IMR-90 (cell line): ENCODE measurements around the gene AK3. TPM values are rescaled to one million over a fixed set of nuclear protein-coding genes. Genes with fewer than 3 reads are reported as not detected.
"Not testable (repeated sequence)": the region's sequence is repeated elsewhere in the genome, so short reads cannot be mapped to it uniquely, and the experiment has no call there.

Experiments
- ATAC-seq: fragments of 200-7000 bp; cut with Tn5 transposase; 2 replicates; pipeline ENCODE4 v1.9.1; 2020; ENCODE audit warnings: low read depth, mild to moderate bottlenecking, moderate library complexity
- BruUV-seq: library from RNA; stranded (reverse); fragments of 400-500 nt; replicated peaks from 2 replicates; lab custom pipeline; 2021; lab: Mats Ljungman, UMichigan
- CTCF ChIA-PET: fragments of 300-600 bp; formaldehyde crosslinking; extraction: SDS; loops from one replicate; lab custom pipeline; 2021; ENCODE audit warnings: antibody characterized with exemption; lab: Yijun Ruan, JAX
- POLR2A ChIA-PET: fragments of 300-600 bp; sonication (Branson Sonifier 250); formaldehyde crosslinking; loops from one replicate; lab custom pipeline; 2022; ENCODE audit warnings: antibody characterized with exemption; ENCODE audit not compliant: unreplicated experiment; lab: Charles Lee
- DNase-seq: peaks from one replicate; pipeline ENCODE4 v3.0.0; 2013
- H2AFZ ChIP-seq: replicated peaks from 2 replicates; pipeline ENCODE3; 2013; ENCODE audit warnings: low read length, mild to moderate bottlenecking; ENCODE audit not compliant: poor library complexity
- H2AK5ac ChIP-seq: 2 replicates; pipeline ENCODE4 v1.6.1; 2013; ENCODE audit warnings: low read depth, low read length, inconsistent platforms
- H2AK9ac ChIP-seq: replicated peaks from 2 replicates; pipeline ENCODE3; 2013; ENCODE audit warnings: mild to moderate bottlenecking, low read depth, low read length, moderate library complexity; ENCODE audit not compliant: poor library complexity
- H2BK120ac ChIP-seq: 2 replicates; pipeline ENCODE4 v1.6.1; 2013; ENCODE audit warnings: low read depth, low read length, inconsistent platforms
- H2BK15ac ChIP-seq: 3 replicates; pipeline ENCODE4 v1.6.1; 2013; ENCODE audit warnings: low read depth, low read length, inconsistent platforms
- H2BK20ac ChIP-seq: 2 replicates; pipeline ENCODE4 v1.6.1; 2013; ENCODE audit warnings: low read depth, mild to moderate bottlenecking, inconsistent platforms, low read length, moderate library complexity
- H2BK5ac ChIP-seq: 2 replicates; pipeline ENCODE4 v1.6.1; 2013; ENCODE audit warnings: mild to moderate bottlenecking, low read depth, low read length, inconsistent platforms; ENCODE audit not compliant: poor library complexity, severe bottlenecking
- H3K14ac ChIP-seq: replicated peaks from 2 replicates; pipeline ENCODE4 v1.6.1; 2013; ENCODE audit warnings: low read depth, low read length, inconsistent platforms
- H3K18ac ChIP-seq: 2 replicates; pipeline ENCODE4 v1.6.1; 2013; ENCODE audit warnings: low read depth, low read length, control low read depth
- H3K23ac ChIP-seq: 2 replicates; pipeline ENCODE4 v1.6.1; 2013; ENCODE audit warnings: low read depth, low read length, inconsistent platforms
- H3K27ac ChIP-seq: 2 replicates; pipeline ENCODE4 v1.5.1; 2013; ENCODE audit warnings: mild to moderate bottlenecking, control low read depth, low read length; ENCODE audit not compliant: insufficient read depth
- H3K27me3 ChIP-seq: 2 replicates; pipeline ENCODE4 v1.6.1; 2013; ENCODE audit warnings: low read length; ENCODE audit not compliant: control insufficient read depth, insufficient read depth
- H3K36me3 ChIP-seq: 2 replicates; pipeline ENCODE4 v1.6.1; 2013; ENCODE audit warnings: low read length, mixed read lengths; ENCODE audit not compliant: control insufficient read depth, insufficient read depth
- H3K4ac ChIP-seq: 2 replicates; pipeline ENCODE4 v1.6.1; 2013; ENCODE audit warnings: low read depth, low read length, inconsistent platforms
- H3K4me1 ChIP-seq: 2 replicates; pipeline ENCODE4 v1.6.1; 2013; ENCODE audit warnings: low read length, mixed read lengths; ENCODE audit not compliant: control insufficient read depth, insufficient read depth
- H3K4me2 ChIP-seq: 2 replicates; pipeline ENCODE4 v1.6.1; 2013; ENCODE audit warnings: low read depth, mild to moderate bottlenecking, control low read depth, low read length, moderate library complexity
- H3K4me3 ChIP-seq: 2 replicates; pipeline ENCODE4 v1.5.1; 2013; ENCODE audit warnings: low read depth, mild to moderate bottlenecking, control low read depth, low read length, moderate library complexity; ENCODE audit not compliant: insufficient read depth
- H3K56ac ChIP-seq: 2 replicates; pipeline ENCODE4 v1.6.1; 2013; ENCODE audit warnings: low read length, inconsistent platforms; ENCODE audit not compliant: insufficient read depth; ENCODE audit errors: extremely low read depth
- H3K79me1 ChIP-seq, 2 experiments: 2 replicates each; pipeline ENCODE4 v1.6.1; 2013; ENCODE audit warnings: low read length in 2 of 2, inconsistent platforms in 1 of 2, low read depth in 1 of 2
- H3K9ac ChIP-seq: 2 replicates; pipeline ENCODE4 v1.6.1; 2013; ENCODE audit warnings: low read depth, low read length, control low read depth
- H3K9me1 ChIP-seq: 2 replicates; pipeline ENCODE4 v1.6.1; 2013; ENCODE audit warnings: low read length, inconsistent platforms; ENCODE audit not compliant: insufficient read depth
- H3K9me3 ChIP-seq: 2 replicates; pipeline ENCODE4 v1.6.1; 2013; ENCODE audit warnings: low read length; ENCODE audit not compliant: control insufficient read depth, insufficient read depth
- H4K20me1 ChIP-seq: 2 replicates; pipeline ENCODE4 v1.6.1; 2013; ENCODE audit warnings: low read length, inconsistent platforms; ENCODE audit not compliant: insufficient read depth
- H4K5ac ChIP-seq: 2 replicates; pipeline ENCODE4 v1.6.1; 2013; ENCODE audit warnings: mild to moderate bottlenecking, low read depth, low read length, control low read depth
- H4K8ac ChIP-seq, 2 experiments: 2 replicates each; pipeline ENCODE4 v1.6.1; 2013; ENCODE audit warnings: low read depth in 2 of 2, low read length in 2 of 2, control low read depth in 1 of 2, inconsistent platforms in 1 of 2
- H4K91ac ChIP-seq: 2 replicates; pipeline ENCODE4 v1.6.1; 2013; ENCODE audit warnings: low read depth, low read length, inconsistent platforms; ENCODE audit not compliant: insufficient read depth
- CTCF ChIP-seq: conservative IDR thresholded peaks from 2 replicates; pipeline ENCODE4 v1.5.1; 2012; ENCODE audit warnings: mild to moderate bottlenecking, low read depth, low read length, improper control_type of control experiment
- dilution Hi-C: fragments of 300-500 bp; cut with HindIII; formaldehyde crosslinking; loops from one replicate; pipeline ENCODE4 v1.14.3; 2018; ENCODE audit warnings: low sequenced_read_pairs; ENCODE audit not compliant: unreplicated experiment
- in situ Hi-C: fragments of 300-500 bp; cut with MboI; formaldehyde crosslinking; loops from 3 replicates; pipeline ENCODE4 v1.14.3; 2019; ENCODE audit warnings: low sequenced_read_pairs, inconsistent platforms, mixed read lengths
- intact Hi-C: fragments of 100-400 bp; cut with micrococcal nuclease; formaldehyde crosslinking; loops from 2 replicates; pipeline ENCODE4 v1.10.0; 2022
- polyA plus RNA-seq, 3 experiments: library from polyadenylated mRNA; depleted of rRNA; stranded (reverse); fragments of >200 nt; gene quantifications; 2 replicates each; pipeline ENCODE4 v1.2.3, GENCODE V29; 2012; ENCODE audit warnings: low replicate concordance in 1 of 3
- total RNA-seq: library from RNA; depleted of rRNA; stranded (reverse); fragments of >200 nt; gene quantifications from 2 replicates; pipeline ENCODE4 v1.2.3, GENCODE V29; 2012

AK3 gene
- total and polyA plus RNA-seq, 2 of the 4 experiments (the other 2 are of a cell fraction), result 24.7 to 26.2 TPM

GRCh38 chr9:4755026-4755609 lies 14.1 kb upstream of the AK3 start (continued):
- no peak for TF ChIP-seq CTCF

GRCh38 chr9:4754530-4754929 lies 13.5 kb upstream of the AK3 start:
- intact Hi-C loops, result loop anchor here (10.0 kb wide), 2 partner anchors 300 to 430 kb away; partner anchors contain the start of gene INSL6
- CTCF ChIA-PET, result interaction anchor here (0.6 kb wide), 2 partner anchors 9 to 852 kb away, joined by 3 read pairs; no protein-coding TSS in a partner anchor
- not testable (repeated sequence) for H3K9me1 ChIP-seq

More at GRCh38 chr9:4754530-4754929, 13.5 kb upstream of the AK3 start:
- H2AFZ ChIP-seq, H2AK5ac ChIP-seq, H3K79me1 ChIP-seq, H3K4me2 ChIP-seq, H4K20me1 ChIP-seq, H3K36me3 ChIP-seq, H2BK20ac ChIP-seq, H3K9ac ChIP-seq, DNase-seq, H3K23ac ChIP-seq, H3K4me1 ChIP-seq, H2BK15ac ChIP-seq, ATAC-seq, H3K56ac ChIP-seq, H2BK5ac ChIP-seq, H4K5ac ChIP-seq, dilution Hi-C loops, H3K27ac ChIP-seq, H3K27me3 ChIP-seq, H3K9me3 ChIP-seq, H4K8ac ChIP-seq, H3K4ac ChIP-seq, H2BK120ac ChIP-seq, BruUV-seq, H3K4me3 ChIP-seq, H2AK9ac ChIP-seq, H4K91ac ChIP-seq, H3K18ac ChIP-seq, H3K14ac ChIP-seq: not testable (repeated sequence)
- POLR2A ChIA-PET, result interaction anchor here (0.6 kb wide), 2 partner anchors 1057 to 1812 kb away, joined by 3 read pairs; no protein-coding TSS in a partner anchor
- in situ Hi-C loops, result loop anchor here (25.0 kb wide), 2 partner anchors 433 to 683 kb away; partner anchors contain the start of genes INSL6 and PLGRKT
